MCF 10A (cell line): ENCODE measurements around the gene ANXA2. TPM values are rescaled to one million over a fixed set of nuclear protein-coding genes. Genes with fewer than 3 reads are reported as not detected.

ENCODE experiments used
- BruUV-seq: library from RNA; stranded (reverse); fragments of 400-500 nt; replicated peaks from 2 replicates; lab custom pipeline; 2021; lab: Mats Ljungman, UMichigan
- CTCF ChIA-PET: fragments of 300-600 bp; sonication (Branson Sonifier 250); formaldehyde crosslinking; extraction: SDS; loops from one replicate; lab custom pipeline; 2021; ENCODE audit warnings: antibody characterized with exemption, inconsistent platforms; lab: Yijun Ruan, JAX
- POLR2A ChIA-PET: fragments of 300-600, 350-650 bp; sonication (Branson Sonifier 250); formaldehyde crosslinking; extraction: SDS; loops from one replicate; lab custom pipeline; 2020; ENCODE audit warnings: antibody characterized with exemption, inconsistent platforms; lab: Yijun Ruan, JAX
- DNase-seq: peaks from one replicate; pipeline ENCODE4 v3.0.0-alpha.2; 2018; ENCODE audit not compliant: unreplicated experiment
- H3K27ac Mint-ChIP-seq: one replicate; pipeline ENCODE4 v1.8.0; 2022; ENCODE audit warnings: mild to moderate bottlenecking, low read depth, mixed read lengths; ENCODE audit not compliant: unreplicated experiment
- H3K27me3 Mint-ChIP-seq: one replicate; pipeline ENCODE4 v1.8.0; 2022; ENCODE audit warnings: mixed read lengths; ENCODE audit not compliant: insufficient read depth, unreplicated experiment
- H3K36me3 Mint-ChIP-seq: one replicate; pipeline ENCODE4 v1.8.0; 2022; ENCODE audit warnings: mild to moderate bottlenecking, moderate library complexity, mixed read lengths; ENCODE audit not compliant: insufficient read depth, unreplicated experiment
- H3K4me1 Mint-ChIP-seq: one replicate; pipeline ENCODE4 v1.8.0; 2022; ENCODE audit warnings: mixed read lengths; ENCODE audit not compliant: insufficient read depth, unreplicated experiment
- H3K4me3 Mint-ChIP-seq: one replicate; pipeline ENCODE4 v1.8.0; 2022; ENCODE audit warnings: mild to moderate bottlenecking, moderate library complexity, mixed read lengths; ENCODE audit not compliant: unreplicated experiment
- H3K9me3 Mint-ChIP-seq: one replicate; pipeline ENCODE4 v1.8.0; 2022; ENCODE audit warnings: mixed read lengths; ENCODE audit not compliant: unreplicated experiment
- intact Hi-C: fragments of 100-400 bp; cut with micrococcal nuclease; formaldehyde crosslinking; loops from 2 replicates; pipeline ENCODE4 v1.14.1; 2022
- total RNA-seq: library from RNA; stranded (reverse); gene quantifications from 2 replicates; pipeline ENCODE4 v1.2.3, GENCODE V29; 2022
- TF ChIP-seq, protein P1 (sequence below): fragments of 200-600 bp; IDR thresholded peaks from one replicate; pipeline ENCODE4 v1.8.0; 2022; ENCODE audit warnings: antibody characterized with exemption, mild to moderate bottlenecking; ENCODE audit not compliant: unreplicated experiment

ANXA2 gene
- total RNA-seq, 1 experiment from 2014 or later: 3,451 TPM

DNA sequence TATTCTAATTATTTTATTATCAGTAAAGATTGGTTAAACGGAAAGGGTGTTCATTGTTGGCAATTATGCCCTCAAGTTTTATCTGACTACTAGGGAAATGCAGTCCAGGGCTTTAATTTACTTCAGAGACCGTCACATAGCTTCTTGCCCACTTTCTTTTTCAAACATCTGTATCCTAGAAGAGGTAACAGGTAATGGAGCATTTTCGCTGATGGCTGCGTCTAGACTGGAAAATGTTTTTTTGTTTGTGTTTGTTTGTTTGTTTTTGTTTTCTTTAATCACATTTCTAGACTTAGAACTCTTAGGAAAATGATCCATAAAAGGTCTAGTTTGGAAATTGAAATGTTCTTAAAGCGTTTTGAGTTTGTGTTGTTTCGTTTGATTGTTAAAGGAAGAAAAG lies 71.4 kb downstream of the ANXA2 start:
- H3K27me3 Mint-ChIP-seq: no peaks in the 10 kb centered on the region
- POLR2A ChIA-PET: interaction anchor here (0.5 to 3.1 kb wide), 18 partner anchors 8 to 636 kb away, joined by 3 to 23 read pairs (median 3); partner anchors contain the start of gene BNIP2
- H3K4me1 Mint-ChIP-seq: no peaks in the 10 kb centered on the region
- H3K4me3 Mint-ChIP-seq: no peak overlapping the region
- TF ChIP-seq, protein P1, sequence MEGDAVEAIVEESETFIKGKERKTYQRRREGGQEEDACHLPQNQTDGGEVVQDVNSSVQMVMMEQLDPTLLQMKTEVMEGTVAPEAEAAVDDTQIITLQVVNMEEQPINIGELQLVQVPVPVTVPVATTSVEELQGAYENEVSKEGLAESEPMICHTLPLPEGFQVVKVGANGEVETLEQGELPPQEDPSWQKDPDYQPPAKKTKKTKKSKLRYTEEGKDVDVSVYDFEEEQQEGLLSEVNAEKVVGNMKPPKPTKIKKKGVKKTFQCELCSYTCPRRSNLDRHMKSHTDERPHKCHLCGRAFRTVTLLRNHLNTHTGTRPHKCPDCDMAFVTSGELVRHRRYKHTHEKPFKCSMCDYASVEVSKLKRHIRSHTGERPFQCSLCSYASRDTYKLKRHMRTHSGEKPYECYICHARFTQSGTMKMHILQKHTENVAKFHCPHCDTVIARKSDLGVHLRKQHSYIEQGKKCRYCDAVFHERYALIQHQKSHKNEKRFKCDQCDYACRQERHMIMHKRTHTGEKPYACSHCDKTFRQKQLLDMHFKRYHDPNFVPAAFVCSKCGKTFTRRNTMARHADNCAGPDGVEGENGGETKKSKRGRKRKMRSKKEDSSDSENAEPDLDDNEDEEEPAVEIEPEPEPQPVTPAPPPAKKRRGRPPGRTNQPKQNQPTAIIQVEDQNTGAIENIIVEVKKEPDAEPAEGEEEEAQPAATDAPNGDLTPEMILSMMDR: no peak
- CTCF ChIA-PET: interaction anchor here (0.5 to 9.8 kb wide), 66 partner anchors 8 to 796 kb away, joined by 3 to 147 read pairs (median 4); partner anchors contain the start of gene BNIP2
- intact Hi-C loops: loop anchor here (1.0 to 10.0 kb wide), 8 partner anchors 148 to 635 kb away; partner anchors contain the start of gene FOXB1
- no peak overlapping the region for H3K27ac Mint-ChIP-seq
- H3K36me3 Mint-ChIP-seq: peaks cover 7% of the 10 kb centered on the region
- DNase-seq: no peak
- H3K9me3 Mint-ChIP-seq: no peaks in the 10 kb centered on the region
- no TSS peak for BruUV-seq

DNA sequence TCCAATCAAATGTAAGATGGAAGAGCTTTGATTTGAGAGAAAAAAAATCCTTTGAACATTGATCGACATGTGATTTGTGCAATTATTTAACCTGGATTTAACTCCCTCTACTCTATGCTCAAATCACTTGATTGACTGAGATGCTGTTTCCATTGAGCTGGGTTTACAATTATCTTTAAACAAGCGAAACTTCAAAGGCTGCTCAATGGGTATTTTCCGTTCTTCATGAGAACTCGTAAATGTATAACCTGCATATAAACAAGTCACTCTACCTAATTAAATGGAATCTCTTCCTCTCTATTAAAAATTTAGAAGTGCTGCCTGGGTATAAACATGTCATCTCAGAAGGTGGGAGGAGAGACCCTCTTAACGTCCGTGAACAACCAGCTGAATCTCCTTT lies 71.9 kb downstream of the ANXA2 start:
- ChIA-PET POLR2A (interaction anchor here (0.6 to 3.1 kb wide), 13 partner anchors 9 to 636 kb away, joined by 3 to 23 read pairs (median 3); partner anchors contain the start of gene BNIP2), CTCF (interaction anchor here (0.5 to 9.8 kb wide), 39 partner anchors 8 to 794 kb away, joined by 3 to 147 read pairs (median 5); partner anchors contain the start of gene BNIP2)
- no peak overlapping the region for H3K4me3 Mint-ChIP-seq
- no peaks in the 10 kb centered on the region for H3K27me3 Mint-ChIP-seq
- peaks cover 7% of the 10 kb centered on the region for H3K36me3 Mint-ChIP-seq
- DNase-seq: no peak
- TF ChIP-seq, protein P1: no peak
- H3K9me3 Mint-ChIP-seq: no peaks in the 10 kb centered on the region
- H3K4me1 Mint-ChIP-seq: no peaks in the 10 kb centered on the region
- BruUV-seq: no TSS peak
- intact Hi-C loops: loop anchor here (1.0 to 10.0 kb wide), 8 partner anchors 147 to 635 kb away; partner anchors contain the start of gene FOXB1
- H3K27ac Mint-ChIP-seq: no peak overlapping the region

DNA sequence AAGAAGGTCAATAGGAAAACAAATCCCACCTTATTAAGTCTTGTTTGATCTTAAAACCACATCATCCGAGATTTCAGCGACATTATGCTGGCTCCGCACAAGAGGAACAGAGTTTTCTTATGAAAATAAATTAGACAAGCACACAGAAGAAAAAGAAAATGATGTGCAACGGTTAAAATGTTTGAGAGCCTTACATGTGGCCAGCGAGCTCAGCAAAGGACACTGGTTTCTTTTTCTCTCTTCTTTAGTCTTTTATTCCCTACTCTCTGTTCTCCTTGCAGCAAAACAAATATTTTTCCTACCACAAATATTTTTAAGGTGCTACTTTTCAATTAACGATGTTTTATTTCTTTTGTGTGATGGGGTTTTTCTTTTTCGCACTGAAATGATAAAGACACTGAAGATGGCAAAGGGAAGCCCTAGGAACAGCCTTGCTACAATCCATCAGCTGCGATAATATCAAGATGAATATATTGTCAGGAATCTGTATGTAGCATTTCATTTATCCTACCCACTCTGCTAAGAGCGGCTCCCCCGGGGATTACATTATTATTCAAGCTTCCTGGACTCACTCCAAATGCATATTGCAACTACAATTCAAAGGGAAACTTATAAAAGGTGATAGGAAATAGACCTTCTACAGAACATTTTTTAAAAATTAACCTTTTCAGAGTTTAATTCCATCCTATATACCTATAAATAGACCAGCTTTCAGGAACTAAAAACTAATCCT lies 72.9 kb downstream of the ANXA2 start:
- Mint-ChIP-seq H3K4me1 (no peaks in the 10 kb centered on the region), H3K27ac (no peak overlapping the region), H3K36me3 (peaks cover 7% of the 10 kb centered on the region), H3K4me3 (no peak overlapping the region), H3K9me3 (no peaks in the 10 kb centered on the region), H3K27me3 (no peaks in the 10 kb centered on the region)
- intact Hi-C loops: loop anchor here (10.0 kb wide), 1 partner anchor 320 kb away; the partner anchor contains the start of gene FOXB1
- no TSS peak for BruUV-seq
- DNase-seq: no peak
- TF ChIP-seq, protein P1: no peak
- ChIA-PET CTCF (interaction anchor here (0.5 to 9.8 kb wide), 16 partner anchors 8 to 634 kb away, joined by 3 to 147 read pairs (median 7); partner anchors contain the start of gene BNIP2), POLR2A (interaction anchor here (1.0 to 3.1 kb wide), 11 partner anchors 8 to 635 kb away, joined by 3 to 23 read pairs (median 3); partner anchors contain the start of gene BNIP2)

DNA sequence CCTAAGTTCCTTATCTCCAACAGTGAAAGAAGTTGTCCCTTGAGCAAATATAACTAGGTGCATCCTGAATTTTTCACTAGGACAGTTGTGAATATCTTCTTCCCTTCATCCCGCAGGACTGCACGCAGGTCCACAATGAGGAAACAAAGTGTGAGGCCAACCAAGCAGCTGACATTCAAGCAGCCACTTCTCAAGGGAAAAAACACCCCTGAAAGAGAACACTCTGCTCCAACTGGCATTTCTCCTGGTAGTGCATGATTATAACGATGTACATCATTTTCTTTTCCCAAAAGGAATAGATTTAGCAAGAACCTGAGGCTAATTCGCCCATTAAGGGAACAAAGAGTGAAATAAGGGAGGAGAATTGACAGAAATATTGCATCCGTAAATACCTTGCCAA lies 74.5 kb downstream of the ANXA2 start:
- BruUV-seq: no TSS peak
- POLR2A ChIA-PET: interaction anchor here (0.5 kb wide), 1 partner anchor 33 kb away, joined by 3 read pairs; no protein-coding TSS in a partner anchor
- no peak for DNase-seq
- intact Hi-C loops: loop anchor here (10.0 kb wide), 1 partner anchor 319 kb away; the partner anchor contains the start of gene FOXB1
- CTCF ChIA-PET: interaction anchor here (0.6 to 9.8 kb wide), 5 partner anchors 406 to 632 kb away, joined by 3 to 147 read pairs (median 53); partner anchors contain the start of gene BNIP2
- H3K27ac Mint-ChIP-seq: no peak overlapping the region
- peaks cover 3% of the 10 kb centered on the region for H3K36me3 Mint-ChIP-seq
- no peaks in the 10 kb centered on the region for H3K27me3 Mint-ChIP-seq
- TF ChIP-seq, protein P1: no peak
- H3K9me3 Mint-ChIP-seq: no peaks in the 10 kb centered on the region
- no peaks in the 10 kb centered on the region for H3K4me1 Mint-ChIP-seq
- no peak overlapping the region for H3K4me3 Mint-ChIP-seq
